HepG2 (cell line): ENCODE measurements around the gene HOXA10. TPM values are rescaled to one million over a fixed set of nuclear protein-coding genes. Genes with fewer than 3 reads are reported as not detected.

Experiments used
- ATAC-seq: fragments of 200-7000 bp; cut with Tn5 transposase; 3 replicates; pipeline ENCODE4 v1.9.1; 2020; ENCODE audit warnings: mild to moderate bottlenecking, moderate library complexity
- BruUV-seq: library from RNA; stranded (reverse); fragments of 400-500 nt; replicated peaks from 2 replicates; lab custom pipeline; 2021; lab: Mats Ljungman, UMichigan
- CTCF ChIA-PET: fragments of 300-600 bp; formaldehyde crosslinking; extraction: SDS; loops from one replicate; lab custom pipeline; 2021; ENCODE audit warnings: low total read pairs, inconsistent platforms, low intra/inter-chr PET ratio; lab: Yijun Ruan, JAX
- POLR2A ChIA-PET: fragments of 350-600 bp; sonication (Branson Sonifier 250); formaldehyde crosslinking; loops from one replicate; lab custom pipeline; 2020; ENCODE audit warnings: antibody characterized with exemption, inconsistent platforms; lab: Yijun Ruan, JAX
- DNase-seq: peaks from one replicate; pipeline ENCODE4 v3.0.0-alpha.2; 2015; ENCODE audit warnings: low spot score
- FAIRE-seq: peaks from 3 replicates; lab custom pipeline; 2011; peaks lifted over from hg19 to GRCh38; lab: Jason Lieb, UNC
- H2AFZ ChIP-seq: one replicate; pipeline ENCODE4 v1.6.1; 2011; ENCODE audit warnings: low read length, inconsistent platforms
- H3K27ac ChIP-seq: fragments of 300-600 bp; 3 replicates; pipeline ENCODE4 v1.8.0; 2011; ENCODE audit warnings: mixed run types, mild to moderate bottlenecking, mixed read lengths, low read length, inconsistent platforms; ENCODE audit not compliant: insufficient read depth; ENCODE audit errors: extremely low read length
- H3K27me3 ChIP-seq, 2 experiments: fragments of 200-600 bp in 1 of 2; 2 replicates in 1 of 2; 3 replicates in 1 of 2; pipeline versions ENCODE4 v1.6.0 to v1.8.0; 2011; ENCODE audit warnings: low read length in 2 of 2, mild to moderate bottlenecking in 2 of 2, moderate library complexity in 2 of 2, inconsistent platforms in 1 of 2; ENCODE audit not compliant: insufficient read depth in 2 of 2, control insufficient read depth in 1 of 2
- H3K36me3 ChIP-seq, 2 experiments: fragments of 200-600 bp in 1 of 2; replicated peaks in 1 of 2; 2 replicates in 1 of 2; 3 replicates in 1 of 2; pipeline versions ENCODE4 v1.5.1 to v1.8.0; 2011; ENCODE audit warnings: low read length in 2 of 2, inconsistent platforms in 1 of 2; ENCODE audit not compliant: insufficient read depth in 2 of 2, control insufficient read depth in 1 of 2
- H3K4me1 ChIP-seq: 2 replicates; pipeline ENCODE4 v1.5.1; 2012; ENCODE audit warnings: low read length, inconsistent platforms; ENCODE audit not compliant: insufficient read depth
- H3K4me2 ChIP-seq: 2 replicates; pipeline ENCODE4 v1.6.0; 2011; ENCODE audit warnings: low read depth, low read length, inconsistent platforms
- H3K4me3 ChIP-seq, 3 experiments: fragments of 200-600 bp in 1 of 3; sonication (generic), shearing (Covaris generic) in 1 of 3; replicated peaks in 1 of 3; 2 replicates each; pipeline ENCODE4 v1.5.1; 2011 to 2016; ENCODE audit warnings: low read length in 3 of 3, inconsistent platforms in 2 of 3, low read depth in 2 of 3, mild to moderate bottlenecking in 2 of 3, control low read depth in 1 of 3, mixed read lengths in 1 of 3; ENCODE audit not compliant: insufficient read depth in 1 of 3
- H3K79me2 ChIP-seq: one replicate; pipeline ENCODE4 v1.6.1; 2011; ENCODE audit warnings: low read length, inconsistent platforms; ENCODE audit not compliant: insufficient read depth
- H3K9ac ChIP-seq: 2 replicates; pipeline ENCODE4 v1.6.0; 2011; ENCODE audit warnings: mild to moderate bottlenecking, low read depth, low read length, inconsistent platforms; ENCODE audit not compliant: insufficient read depth
- H3K9me3 ChIP-seq: 2 replicates; pipeline ENCODE4 v1.5.1; 2012; ENCODE audit warnings: mild to moderate bottlenecking, low read length
- H4K20me1 ChIP-seq: 2 replicates; pipeline ENCODE4 v1.6.0; 2011; ENCODE audit warnings: inconsistent platforms, mild to moderate bottlenecking, low read length, moderate library complexity; ENCODE audit not compliant: insufficient read depth
- HNRNPLL ChIP-seq: fragments of 200-400 bp; formaldehyde crosslinking; IDR thresholded peaks from 2 replicates; pipeline ENCODE4 v1.6.1; 2017; ENCODE audit warnings: mild to moderate bottlenecking, low read depth, low read length; ENCODE audit not compliant: poor library complexity, severe bottlenecking
- POLR2A ChIP-seq, 2 experiments: IDR thresholded peaks; 2 replicates each; pipeline ENCODE4 v1.6.1; 2011; ENCODE audit warnings: low read depth in 2 of 2, low read length in 2 of 2, mild to moderate bottlenecking in 1 of 2, moderate library complexity in 1 of 2; ENCODE audit not compliant: insufficient read depth in 1 of 2
- ZNF614 ChIP-seq: IDR thresholded peaks from 2 replicates; pipeline ENCODE4 v1.6.1; 2018; ENCODE audit warnings: missing biosample characterization, missing genetic modification reagents, inconsistent platforms, borderline replicate concordance
- WGBS: methylation state at CpG from one replicate; pipeline ENCODE4 v1.1.6; 2017; ENCODE audit warnings: low lambda C conversion rate; 5-methylcytosine and 5-hydroxymethylcytosine counted together
- in situ Hi-C: cut with HindIII; loops from 2 replicates; pipeline ENCODE4 v1.10.0; 2017; ENCODE audit warnings: low pct_unique_long_range_greater_than_20kb; ENCODE audit not compliant: extremely low pct_ligation_motif_present
- intact Hi-C: fragments of 100-400 bp; cut with micrococcal nuclease; formaldehyde crosslinking; loops from one replicate; pipeline ENCODE4 v1.10.0; 2022; ENCODE audit not compliant: unreplicated experiment
- polyA plus RNA-seq, 8 experiments: library from polyadenylated mRNA; depleted of rRNA in 3 of 8; stranded (reverse) in 7 of 8; unstranded in 1 of 8; fragments of >200 nt; fragmentation: Illumina TruSeq in 4 of 8; extraction: Trizol in 4 of 8; gene quantifications; 2 replicates each; pipeline versions ENCODE4 v1.2.1 to v1.2.3, GENCODE V29; 2011 to 2016; ENCODE audit warnings: low read depth in 4 of 8, missing spikeins in 1 of 8, mixed read lengths in 1 of 8; ENCODE audit not compliant: insufficient read depth in 1 of 8
- total RNA-seq, 5 experiments: library from RNA; depleted of rRNA; stranded (reverse); fragments of >200 nt; fragmentation: Illumina TruSeq; extraction: Trizol; gene quantifications; 2 replicates each; pipeline ENCODE4 v1.2.3, GENCODE V29; 2016; ENCODE audit warnings: low read depth in 1 of 5
- TF ChIP-seq, protein P1 (sequence below): sonication (generic); formaldehyde crosslinking; IDR thresholded peaks from 2 replicates; pipeline ENCODE4 v1.4.0; 2020; ENCODE audit warnings: missing genetic modification reagents

HOXA10 gene
- total and polyA plus RNA-seq, 2 of the 13 experiments (the other 11 are each of a cell fraction or from before 2014, with no cell fraction given) = not detected

DNA sequence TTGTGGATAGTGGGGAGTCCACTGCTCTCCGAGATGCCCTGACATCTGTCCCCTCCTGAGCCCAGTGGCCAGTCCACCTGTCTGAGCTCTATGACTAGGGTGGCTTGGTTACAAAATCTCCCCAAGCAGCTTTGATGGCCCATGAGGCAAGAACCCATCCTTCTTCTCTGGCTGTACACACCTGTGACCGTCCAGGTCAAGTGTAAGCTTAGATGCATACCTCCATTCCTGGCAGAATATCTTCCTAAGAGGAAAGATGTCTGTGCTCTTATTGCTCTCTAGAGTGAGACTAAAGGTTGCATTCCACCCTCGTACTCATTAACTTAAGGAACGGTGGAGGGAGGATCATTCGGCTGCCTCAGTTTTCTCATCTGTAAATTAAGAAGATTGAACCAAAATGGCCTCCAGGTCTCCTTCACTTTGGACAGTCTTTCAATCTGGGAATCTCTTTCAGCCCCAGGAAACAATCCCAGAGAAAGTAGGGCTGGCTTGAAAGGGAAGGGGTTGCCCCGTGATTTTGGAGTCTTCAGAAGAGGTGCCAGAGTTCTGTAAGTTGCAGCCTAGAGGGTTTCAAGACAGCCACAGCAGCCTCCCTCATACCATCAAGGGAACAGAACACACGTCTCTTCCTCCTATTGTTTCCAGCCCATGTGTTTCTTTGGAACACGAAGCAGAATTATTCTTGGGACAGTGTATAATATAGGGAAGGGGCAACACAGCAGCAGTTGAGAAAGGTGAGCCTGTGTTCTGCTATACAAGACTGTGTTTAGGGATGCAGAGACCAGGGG lies 49.0 kb downstream of the HOXA10 start:
- ATAC-seq (no peak), FAIRE-seq (no peak)
- BruUV-seq = no TSS peak
- Histone ChIP-seq H3K4me3 (no peak overlapping the region), H3K36me3 (peaks cover 0 to 8% of the 10 kb centered on the region in 2 experiments; a peak in 1 of 5 replicates), H2AFZ (no peak overlapping the region), H4K20me1 (peaks cover 6% of the 10 kb centered on the region; the same call in 1 of the 2 replicates), H3K27ac (no peak overlapping the region)
- TF ChIP-seq HNRNPLL (no peak), POLR2A (IDR thresholded peaks at IDR 0.05; ENCODE audit: insufficient read depth in 1 of 2, low read depth in 2 of 2, low read length in 2 of 2) (peak in 1 of 2 experiments; percentile 11; a peak in 1 of 4 replicates), ZNF614 (CRISPR knock-in tag) (no peak)
- TF ChIP-seq, protein P1, sequence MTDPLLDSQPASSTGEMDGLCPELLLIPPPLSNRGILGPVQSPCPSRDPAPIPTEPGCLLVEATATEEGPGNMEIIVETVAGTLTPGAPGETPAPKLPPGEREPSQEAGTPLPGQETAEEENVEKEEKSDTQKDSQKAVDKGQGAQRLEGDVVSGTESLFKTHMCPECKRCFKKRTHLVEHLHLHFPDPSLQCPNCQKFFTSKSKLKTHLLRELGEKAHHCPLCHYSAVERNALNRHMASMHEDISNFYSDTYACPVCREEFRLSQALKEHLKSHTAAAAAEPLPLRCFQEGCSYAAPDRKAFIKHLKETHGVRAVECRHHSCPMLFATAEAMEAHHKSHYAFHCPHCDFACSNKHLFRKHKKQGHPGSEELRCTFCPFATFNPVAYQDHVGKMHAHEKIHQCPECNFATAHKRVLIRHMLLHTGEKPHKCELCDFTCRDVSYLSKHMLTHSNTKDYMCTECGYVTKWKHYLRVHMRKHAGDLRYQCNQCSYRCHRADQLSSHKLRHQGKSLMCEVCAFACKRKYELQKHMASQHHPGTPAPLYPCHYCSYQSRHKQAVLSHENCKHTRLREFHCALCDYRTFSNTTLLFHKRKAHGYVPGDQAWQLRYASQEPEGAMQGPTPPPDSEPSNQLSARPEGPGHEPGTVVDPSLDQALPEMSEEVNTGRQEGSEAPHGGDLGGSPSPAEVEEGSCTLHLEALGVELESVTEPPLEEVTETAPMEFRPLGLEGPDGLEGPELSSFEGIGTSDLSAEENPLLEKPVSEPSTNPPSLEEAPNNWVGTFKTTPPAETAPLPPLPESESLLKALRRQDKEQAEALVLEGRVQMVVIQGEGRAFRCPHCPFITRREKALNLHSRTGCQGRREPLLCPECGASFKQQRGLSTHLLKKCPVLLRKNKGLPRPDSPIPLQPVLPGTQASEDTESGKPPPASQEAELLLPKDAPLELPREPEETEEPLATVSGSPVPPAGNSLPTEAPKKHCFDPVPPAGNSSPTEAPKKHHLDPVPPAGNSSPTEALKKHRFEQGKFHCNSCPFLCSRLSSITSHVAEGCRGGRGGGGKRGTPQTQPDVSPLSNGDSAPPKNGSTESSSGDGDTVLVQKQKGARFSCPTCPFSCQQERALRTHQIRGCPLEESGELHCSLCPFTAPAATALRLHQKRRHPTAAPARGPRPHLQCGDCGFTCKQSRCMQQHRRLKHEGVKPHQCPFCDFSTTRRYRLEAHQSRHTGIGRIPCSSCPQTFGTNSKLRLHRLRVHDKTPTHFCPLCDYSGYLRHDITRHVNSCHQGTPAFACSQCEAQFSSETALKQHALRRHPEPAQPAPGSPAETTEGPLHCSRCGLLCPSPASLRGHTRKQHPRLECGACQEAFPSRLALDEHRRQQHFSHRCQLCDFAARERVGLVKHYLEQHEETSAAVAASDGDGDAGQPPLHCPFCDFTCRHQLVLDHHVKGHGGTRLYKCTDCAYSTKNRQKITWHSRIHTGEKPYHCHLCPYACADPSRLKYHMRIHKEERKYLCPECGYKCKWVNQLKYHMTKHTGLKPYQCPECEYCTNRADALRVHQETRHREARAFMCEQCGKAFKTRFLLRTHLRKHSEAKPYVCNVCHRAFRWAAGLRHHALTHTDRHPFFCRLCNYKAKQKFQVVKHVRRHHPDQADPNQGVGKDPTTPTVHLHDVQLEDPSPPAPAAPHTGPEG = no peak
- TF ChIP-seq, all 625 proteins: peak for 1
- ChIA-PET CTCF (no interaction called here), POLR2A (interaction anchor here (0.9 kb wide), 1 partner anchor 261 kb away, joined by 3 read pairs; the partner anchor contains the start of gene SKAP2)
- Histone ChIP-seq H3K27me3 (no peaks in the 10 kb centered on the region; a peak in 1 of 5 replicates), H3K9me3 (no peaks in the 10 kb centered on the region), H3K4me1 (peaks cover 79% of the 10 kb centered on the region), H3K4me2 (0 out of 2 replicates have a peak overlapping the region, but pooled peaks have one; percentile 1), H3K79me2 (peaks cover 33% of the 10 kb centered on the region), H3K9ac (no peak overlapping the region)
- intact Hi-C loops (no loop called here), in situ Hi-C loops (no loop called here)
- 88% methylated on average over 8 of the region's 8 CpGs for WGBS
- no peak for DNase-seq
